HEK293 (cell line): ENCODE measurements around the gene NUDCD3.

Source experiments
- CTCF ChIA-PET: fragments of 350-600 bp; formaldehyde crosslinking; extraction: SDS; loops from one replicate; lab custom pipeline; 2021; ENCODE audit warnings: antibody characterized with exemption; lab: Yijun Ruan, JAX
- POLR2A ChIA-PET: fragments of 300-600 bp; formaldehyde crosslinking; extraction: SDS; loops from one replicate; lab custom pipeline; 2020; ENCODE audit warnings: antibody characterized with exemption, inconsistent platforms; lab: Yijun Ruan, JAX
- H3K27ac ChIP-seq: fragments of 200-500 bp; sonication (Bioruptor generic); 2 replicates; pipeline ENCODE4 v1.5.1; 2014; ENCODE audit warnings: low read depth, low read length, control low read depth, inconsistent platforms; ENCODE audit errors: extremely low read depth
- H3K36me3 ChIP-seq, 2 experiments: fragments of 200-500 bp in 1 of 2; sonication (Bioruptor generic) in 1 of 2; 1 replicate in 1 of 2; 2 replicates in 1 of 2; pipeline ENCODE4 v1.5.1; 2014 to 2017; ENCODE audit warnings: inconsistent platforms in 2 of 2, low read length in 2 of 2; ENCODE audit not compliant: control insufficient read depth in 2 of 2, insufficient read depth in 1 of 2
- H3K4me1 ChIP-seq: fragments of 200-500 bp; sonication (Bioruptor generic); 2 replicates; pipeline ENCODE4 v1.5.1; 2014; ENCODE audit warnings: mild to moderate bottlenecking, low read length, inconsistent platforms; ENCODE audit not compliant: control insufficient read depth, insufficient read depth
- H3K4me3 ChIP-seq: 2 replicates; pipeline ENCODE4 v1.5.1; 2011; ENCODE audit warnings: low read depth, mild to moderate bottlenecking, control low read depth, low read length, moderate library complexity
- H3K9me3 ChIP-seq: fragments of 200-500 bp; sonication (Bioruptor generic); 2 replicates; pipeline ENCODE4 v1.5.1; 2014; ENCODE audit warnings: low read depth, low read length, inconsistent platforms; ENCODE audit not compliant: control insufficient read depth, insufficient read depth
- GLI4 ChIP-seq: fragments of 450-650 bp; formaldehyde crosslinking; IDR thresholded peaks from 2 replicates; pipeline ENCODE4 v1.5.1; 2016; ENCODE audit warnings: missing biosample characterization, missing genetic modification characterization
- PRDM1 ChIP-seq: fragments of 450-650 bp; formaldehyde crosslinking; IDR thresholded peaks from 2 replicates; pipeline ENCODE4; 2016; ENCODE audit warnings: missing biosample characterization, missing genetic modification characterization
- REPIN1 ChIP-seq: fragments of 450-650 bp; formaldehyde crosslinking; IDR thresholded peaks from 2 replicates; pipeline ENCODE4 v1.5.1; 2017; ENCODE audit warnings: missing biosample characterization, missing genetic modification characterization, low read depth
- SALL2 ChIP-seq: fragments of 450-650 bp; formaldehyde crosslinking; IDR thresholded peaks from 2 replicates; pipeline ENCODE4 v1.5.0; 2017; ENCODE audit warnings: missing biosample characterization, mild to moderate bottlenecking, missing genetic modification characterization, borderline replicate concordance
- SETDB1 ChIP-seq: IDR thresholded peaks from one replicate; pipeline ENCODE4 v1.6.1; 2017; ENCODE audit warnings: mild to moderate bottlenecking, low read length, moderate library complexity, mixed read lengths; ENCODE audit not compliant: insufficient read length
- SP3 ChIP-seq: fragments of 450-650 bp; formaldehyde crosslinking; IDR thresholded peaks from 2 replicates; pipeline ENCODE4 v1.5.1; 2016; ENCODE audit warnings: missing biosample characterization, missing genetic modification characterization
- ZNF155 ChIP-seq: fragments of 450-650 bp; formaldehyde crosslinking; IDR thresholded peaks from 2 replicates; pipeline ENCODE4 v1.5.1; 2016; ENCODE audit warnings: missing biosample characterization, missing genetic modification characterization
- ZNF18 ChIP-seq: fragments of 450-650 bp; formaldehyde crosslinking; IDR thresholded peaks from 2 replicates; pipeline ENCODE4 v1.5.1; 2016; ENCODE audit warnings: missing biosample characterization, missing genetic modification characterization
- ZNF2 ChIP-seq: fragments of 450-650 bp; formaldehyde crosslinking; IDR thresholded peaks from 2 replicates; pipeline ENCODE4 v1.5.1; 2016; ENCODE audit warnings: missing biosample characterization, missing genetic modification characterization
- ZNF248 ChIP-seq: fragments of 450-650 bp; formaldehyde crosslinking; IDR thresholded peaks from 2 replicates; pipeline ENCODE4 v1.5.1; 2017; ENCODE audit warnings: missing biosample characterization, missing genetic modification characterization
- ZNF311 ChIP-seq: fragments of 450-650 bp; formaldehyde crosslinking; IDR thresholded peaks from 2 replicates; pipeline ENCODE4 v1.5.1; 2017; ENCODE audit warnings: missing biosample characterization, missing genetic modification characterization, borderline replicate concordance
- ZNF341 ChIP-seq: fragments of 450-650 bp; formaldehyde crosslinking; IDR thresholded peaks from 2 replicates; pipeline ENCODE4; 2016; ENCODE audit warnings: low read depth, missing biosample characterization, missing genetic modification characterization
- ZNF501 ChIP-seq: fragments of 450-650 bp; formaldehyde crosslinking; IDR thresholded peaks from 2 replicates; pipeline ENCODE4 v1.5.1; 2016; ENCODE audit warnings: missing biosample characterization, missing genetic modification characterization
- ZNF621 ChIP-seq: fragments of 450-650 bp; formaldehyde crosslinking; IDR thresholded peaks from 2 replicates; pipeline ENCODE4 v1.5.1; 2017; ENCODE audit warnings: missing biosample characterization, missing genetic modification characterization
- ZNF645 ChIP-seq: fragments of 450-650 bp; formaldehyde crosslinking; IDR thresholded peaks from 2 replicates; pipeline ENCODE4; 2016; ENCODE audit warnings: missing biosample characterization, missing genetic modification characterization
- ZNF768 ChIP-seq: fragments of 450-650 bp; formaldehyde crosslinking; IDR thresholded peaks from 2 replicates; pipeline ENCODE4 v1.5.1; 2018; ENCODE audit warnings: missing biosample characterization, mild to moderate bottlenecking, missing genetic modification characterization
- ZNF843 ChIP-seq: fragments of 450-650 bp; formaldehyde crosslinking; IDR thresholded peaks from 2 replicates; pipeline ENCODE4 v1.5.1; 2016; ENCODE audit warnings: missing biosample characterization, missing genetic modification characterization
- ZSCAN30 ChIP-seq: fragments of 450-650 bp; IDR thresholded peaks from 2 replicates; pipeline ENCODE4 v1.5.1; 2018; ENCODE audit warnings: missing biosample characterization, mild to moderate bottlenecking, missing genetic modification characterization, moderate library complexity
- ZSCAN5A ChIP-seq: fragments of 450-650 bp; formaldehyde crosslinking; IDR thresholded peaks from 2 replicates; pipeline ENCODE4 v1.5.1; 2016; ENCODE audit warnings: missing biosample characterization, missing genetic modification characterization
- TF ChIP-seq, protein P1 (sequence below): fragments of 450-650 bp; formaldehyde crosslinking; IDR thresholded peaks from 2 replicates; pipeline ENCODE4 v1.5.1; 2016; ENCODE audit warnings: missing biosample characterization, missing genetic modification characterization

NUDCD3 gene

GRCh38 chr7:44451123-44451522, 39.3 kb downstream of the NUDCD3 start:
- H3K27ac ChIP-seq: no peak overlapping the region
- TF ChIP-seq ZNF501 (tag by site-specific recombination) (no peak), ZNF645 (tag by site-specific recombination) (no peak), ZNF341 (tag by site-specific recombination) (no peak)
- no peaks in the 10 kb centered on the region for H3K9me3 ChIP-seq
- POLR2A ChIA-PET: no interaction called here
- no peak overlapping the region for H3K4me3 ChIP-seq
- CTCF ChIA-PET: interaction anchor here (0.7 to 0.9 kb wide), 2 partner anchors 12 to 210 kb away, joined by 3 to 4 read pairs; no protein-coding TSS in a partner anchor
- peaks cover 3 to 41% of the 10 kb centered on the region in 2 experiments; a peak in 2 of 3 replicates for H3K36me3 ChIP-seq
- no peaks in the 10 kb centered on the region for H3K4me1 ChIP-seq

DNA sequence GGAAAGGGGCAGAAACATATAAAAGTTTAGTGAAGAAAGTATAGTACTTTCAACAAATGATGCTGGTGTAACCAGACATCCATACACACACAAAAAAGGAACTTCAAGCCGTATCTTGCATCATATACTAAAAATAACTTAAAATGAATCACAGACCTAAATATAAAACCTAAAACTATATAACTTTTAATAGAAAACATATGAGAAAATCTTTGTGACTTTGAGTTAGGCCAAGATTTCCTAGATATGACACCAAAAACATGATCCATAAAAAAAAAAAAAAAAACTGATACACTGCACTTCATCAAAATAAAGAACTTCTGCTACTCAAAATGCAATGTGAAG, 40.9 kb downstream of the NUDCD3 start:
- H3K4me1 ChIP-seq: no peaks in the 10 kb centered on the region
- no peak overlapping the region for H3K27ac ChIP-seq
- CTCF ChIA-PET: no interaction called here
- H3K4me3 ChIP-seq: no peak overlapping the region
- peaks cover 3 to 48% of the 10 kb centered on the region in 2 experiments; a peak in 2 of 3 replicates for H3K36me3 ChIP-seq
- H3K9me3 ChIP-seq: no peaks in the 10 kb centered on the region
- POLR2A ChIA-PET: no interaction called here
- TF ChIP-seq ZNF843 (tag by site-specific recombination) (no peak), ZNF248 (tag by site-specific recombination) (no peak)

DNA sequence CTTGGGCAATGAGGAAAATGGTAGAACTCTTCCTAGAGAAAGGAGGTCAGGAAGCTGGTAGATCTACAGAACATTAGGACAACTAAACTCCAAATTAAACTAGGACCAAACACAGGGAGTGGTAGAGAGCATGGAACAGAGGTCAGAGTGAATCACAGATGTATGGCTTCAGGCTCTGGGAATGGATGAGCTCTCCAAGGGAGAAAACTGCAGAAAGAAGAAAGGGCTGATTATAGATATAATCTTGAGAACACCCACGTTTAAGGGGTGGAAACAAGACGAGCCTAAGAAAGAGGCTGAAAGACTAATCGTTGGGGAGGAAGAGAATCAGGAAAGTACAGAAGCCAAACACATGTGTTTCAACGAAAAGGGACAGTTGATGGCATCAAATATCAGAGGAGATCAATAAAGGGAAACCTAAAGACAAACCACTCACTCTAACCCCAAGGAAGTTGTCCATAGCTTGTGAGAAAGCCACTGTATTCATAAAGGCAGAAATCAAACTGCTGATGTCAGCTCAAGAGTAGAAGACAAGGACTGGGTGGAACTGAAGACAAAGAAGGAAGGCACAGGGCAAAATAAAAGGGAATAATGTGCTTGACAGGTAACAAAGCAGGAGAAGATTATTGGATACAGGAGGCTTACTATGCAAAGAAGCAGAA, 41.4 kb downstream of the NUDCD3 start:
- TF ChIP-seq GLI4 (tag by site-specific recombination) (no peak), PRDM1 (tag by site-specific recombination) (peak; percentile 15; the same call in 1 of the 2 replicates)
- Histone ChIP-seq H3K36me3 (peaks cover 3 to 49% of the 10 kb centered on the region in 2 experiments; a peak in 2 of 3 replicates), H3K27ac (no peak overlapping the region), H3K9me3 (no peaks in the 10 kb centered on the region), H3K4me1 (no peaks in the 10 kb centered on the region), H3K4me3 (no peak overlapping the region)
- ChIA-PET CTCF (interaction anchor here (0.8 to 1.0 kb wide), 2 partner anchors 19 to 86 kb away, joined by 3 to 4 read pairs; no protein-coding TSS in a partner anchor), POLR2A (interaction anchor here (0.5 kb wide), 1 partner anchor 532 kb away, joined by 3 read pairs; no protein-coding TSS in a partner anchor)

DNA sequence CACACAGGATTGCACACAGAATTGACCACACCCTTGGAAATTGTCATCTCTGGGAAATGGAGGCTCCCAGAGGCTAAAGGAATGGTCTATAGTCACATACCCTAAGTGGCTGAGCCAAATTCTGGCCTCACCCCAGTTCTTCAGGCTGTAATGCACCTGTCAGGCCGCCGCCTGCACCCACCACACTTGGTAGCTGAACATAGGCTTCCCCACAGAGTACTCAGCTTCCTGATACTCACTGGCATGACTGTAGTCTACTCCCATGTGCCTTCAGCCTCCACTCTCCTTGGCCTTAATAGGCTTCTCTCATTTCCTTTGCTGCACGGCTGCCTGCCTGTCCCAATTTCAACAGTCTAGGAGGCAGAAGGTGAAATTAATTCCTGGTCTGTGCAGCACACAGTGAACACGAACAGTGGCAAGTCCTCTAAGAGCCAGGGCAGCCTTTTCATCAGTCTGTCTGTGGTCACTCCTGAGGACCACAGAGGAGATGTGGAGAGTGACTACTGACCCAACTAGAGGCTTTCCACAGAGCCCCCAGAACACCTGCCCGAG, 42.5 kb downstream of the NUDCD3 start:
- Histone ChIP-seq H3K9me3 (no peaks in the 10 kb centered on the region), H3K4me1 (no peaks in the 10 kb centered on the region), H3K4me3 (no peak overlapping the region), H3K27ac (no peak overlapping the region), H3K36me3 (peaks cover 3 to 49% of the 10 kb centered on the region in 2 experiments; a peak in 2 of 3 replicates)
- ChIA-PET CTCF (interaction anchor here (1.0 kb wide), 1 partner anchor 20 kb away, joined by 3 read pairs; no protein-coding TSS in a partner anchor), POLR2A (no interaction called here)
- no peak for TF ChIP-seq SALL2
- no peak for TF ChIP-seq ZNF18
- no peak for TF ChIP-seq SP3
- no peak for TF ChIP-seq ZNF621 (tag by site-specific recombination)
- TF ChIP-seq ZNF2: no peak
- TF ChIP-seq, protein P1, sequence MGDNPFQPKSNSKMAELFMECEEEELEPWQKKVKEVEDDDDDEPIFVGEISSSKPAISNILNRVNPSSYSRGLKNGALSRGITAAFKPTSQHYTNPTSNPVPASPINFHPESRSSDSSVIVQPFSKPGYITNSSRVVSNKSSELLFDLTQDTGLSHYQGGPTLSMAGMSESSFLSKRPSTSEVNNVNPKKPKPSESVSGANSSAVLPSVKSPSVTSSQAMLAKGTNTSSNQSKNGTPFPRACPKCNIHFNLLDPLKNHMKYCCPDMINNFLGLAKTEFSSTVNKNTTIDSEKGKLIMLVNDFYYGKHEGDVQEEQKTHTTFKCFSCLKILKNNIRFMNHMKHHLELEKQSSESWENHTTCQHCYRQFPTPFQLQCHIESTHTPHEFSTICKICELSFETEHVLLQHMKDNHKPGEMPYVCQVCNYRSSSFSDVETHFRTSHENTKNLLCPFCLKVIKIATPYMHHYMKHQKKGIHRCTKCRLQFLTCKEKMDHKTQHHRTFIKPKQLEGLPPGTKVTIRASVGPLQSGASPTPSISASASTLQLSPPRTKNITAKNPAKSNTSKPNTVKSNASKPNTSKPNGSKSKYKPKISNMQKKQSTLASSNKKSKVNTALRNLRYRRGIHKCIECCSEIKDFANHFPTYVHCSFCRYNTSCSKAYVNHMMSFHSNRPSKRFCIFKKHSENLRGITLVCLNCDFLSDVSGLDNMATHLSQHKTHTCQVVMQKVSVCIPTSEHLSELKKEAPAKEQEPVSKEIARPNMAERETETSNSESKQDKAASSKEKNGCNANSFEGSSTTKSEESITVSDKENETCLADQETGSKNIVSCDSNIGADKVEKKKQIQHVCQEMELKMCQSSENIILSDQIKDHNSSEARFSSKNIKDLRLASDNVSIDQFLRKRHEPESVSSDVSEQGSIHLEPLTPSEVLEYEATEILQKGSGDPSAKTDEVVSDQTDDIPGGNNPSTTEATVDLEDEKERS (tag by site-specific recombination): no peak
- TF ChIP-seq ZSCAN30 (tag by site-specific recombination): no peak
- no peak for TF ChIP-seq SETDB1
- no peak for TF ChIP-seq ZSCAN5A (tag by site-specific recombination)
- TF ChIP-seq ZNF768 (tag by site-specific recombination): no peak
- no peak for TF ChIP-seq ZNF311 (tag by site-specific recombination)
- no peak for TF ChIP-seq REPIN1 (tag by site-specific recombination)
- TF ChIP-seq ZNF155 (tag by site-specific recombination): no peak
